ENCODE data around the gene NVL.

NVL gene

DNA sequence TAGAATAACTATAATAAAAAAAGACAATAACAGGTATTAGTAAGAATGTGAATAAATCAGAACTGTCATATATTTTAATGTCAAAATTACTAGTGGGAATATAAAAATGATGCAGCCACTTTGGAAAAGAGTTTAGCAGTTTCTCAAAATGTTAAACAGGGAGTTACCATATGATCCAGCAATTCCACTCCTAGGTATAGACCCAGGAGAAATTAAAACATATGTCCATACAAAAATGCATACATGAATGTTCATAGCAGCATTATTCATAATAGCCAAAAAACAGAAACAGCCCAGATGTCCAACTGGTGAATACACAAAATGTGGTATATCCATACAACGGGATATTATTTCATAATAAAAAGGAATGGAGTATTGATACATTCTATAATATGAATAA lies 71.6 kb downstream of the NVL start:
- Histone ChIP-seq H4K20me1 (ENCODE audit: insufficient read depth, low read length) (no peaks in the 10 kb centered on the region), H3K9me2 (ENCODE audit: low read depth, low read length) (no peaks in the 10 kb centered on the region), H3K4me1 (ENCODE audit: insufficient read depth, low read length, severe bottlenecking) (no peaks in the 10 kb centered on the region), H3K79me2 (ENCODE audit: insufficient read depth, low read length) (no peaks in the 10 kb centered on the region), H3K4me2 (ENCODE audit: low read length) (no peak overlapping the region), H3K27ac (ENCODE audit: low read depth, low read length, poor library complexity, severe bottlenecking) (no peak overlapping the region), H3K4me3 (ENCODE audit: low read depth, low read length, poor library complexity, severe bottlenecking) (no peak overlapping the region), H3K27me3 (ENCODE audit: insufficient read depth, low read length) (no peaks in the 10 kb centered on the region), H3F3A (ENCODE audit: insufficient read depth, low read length) (no peaks in the 10 kb centered on the region), H3K9ac (ENCODE audit: low read length) (no peak overlapping the region), H2AFZ (ENCODE audit: low read length) (no peak overlapping the region), H3K9me3 (ENCODE audit: low read length) (no peaks in the 10 kb centered on the region), H3K36me3 (ENCODE audit: insufficient read depth, low read length) (peaks cover 34% of the 10 kb centered on the region)
- TF ChIP-seq EZH2 (IDR thresholded peaks at IDR 0.05; ENCODE audit: borderline replicate concordance, low read length), result no peak

DNA sequence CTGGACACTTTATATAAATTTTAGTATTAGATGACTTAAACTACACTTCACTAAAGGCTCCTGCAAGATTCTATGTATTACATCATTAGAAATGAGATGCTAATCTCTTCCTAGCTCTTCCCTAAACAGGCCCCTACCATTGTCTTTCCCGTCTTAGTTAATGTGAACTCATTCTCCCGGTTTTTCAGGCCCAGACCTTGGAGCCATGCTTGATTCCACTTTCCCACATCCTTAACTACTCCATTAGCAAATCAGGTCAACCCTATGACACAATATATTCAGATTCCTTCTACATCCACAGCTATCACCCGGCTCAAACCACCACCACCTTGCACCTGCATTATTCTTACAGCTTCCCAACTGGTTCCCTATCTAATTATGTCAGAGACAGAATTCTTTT lies 73.3 kb downstream of the NVL start:
- Histone ChIP-seq H3K4me1 (ENCODE audit: insufficient read depth, low read length, severe bottlenecking) (no peaks in the 10 kb centered on the region), H3K9me2 (ENCODE audit: low read depth, low read length) (no peaks in the 10 kb centered on the region), H3K4me2 (ENCODE audit: low read length) (no peak overlapping the region), H3K36me3 (ENCODE audit: insufficient read depth, low read length) (peaks cover 29% of the 10 kb centered on the region), H4K20me1 (ENCODE audit: insufficient read depth, low read length) (no peaks in the 10 kb centered on the region), H3K9ac (ENCODE audit: low read length) (no peak overlapping the region), H3K4me3 (ENCODE audit: low read depth, low read length, poor library complexity, severe bottlenecking) (no peak overlapping the region), H3K27ac (ENCODE audit: low read depth, low read length, poor library complexity, severe bottlenecking) (no peak overlapping the region), H2AFZ (ENCODE audit: low read length) (no peak overlapping the region), H3K27me3 (ENCODE audit: insufficient read depth, low read length) (no peaks in the 10 kb centered on the region), H3K9me3 (ENCODE audit: low read length) (no peaks in the 10 kb centered on the region), H3F3A (ENCODE audit: insufficient read depth, low read length) (no peaks in the 10 kb centered on the region), H3K79me2 (ENCODE audit: insufficient read depth, low read length) (no peaks in the 10 kb centered on the region)
- TF ChIP-seq EZH2 (IDR thresholded peaks at IDR 0.05; ENCODE audit: borderline replicate concordance, low read length), result no peak
- TF ChIP-seq, protein P1, sequence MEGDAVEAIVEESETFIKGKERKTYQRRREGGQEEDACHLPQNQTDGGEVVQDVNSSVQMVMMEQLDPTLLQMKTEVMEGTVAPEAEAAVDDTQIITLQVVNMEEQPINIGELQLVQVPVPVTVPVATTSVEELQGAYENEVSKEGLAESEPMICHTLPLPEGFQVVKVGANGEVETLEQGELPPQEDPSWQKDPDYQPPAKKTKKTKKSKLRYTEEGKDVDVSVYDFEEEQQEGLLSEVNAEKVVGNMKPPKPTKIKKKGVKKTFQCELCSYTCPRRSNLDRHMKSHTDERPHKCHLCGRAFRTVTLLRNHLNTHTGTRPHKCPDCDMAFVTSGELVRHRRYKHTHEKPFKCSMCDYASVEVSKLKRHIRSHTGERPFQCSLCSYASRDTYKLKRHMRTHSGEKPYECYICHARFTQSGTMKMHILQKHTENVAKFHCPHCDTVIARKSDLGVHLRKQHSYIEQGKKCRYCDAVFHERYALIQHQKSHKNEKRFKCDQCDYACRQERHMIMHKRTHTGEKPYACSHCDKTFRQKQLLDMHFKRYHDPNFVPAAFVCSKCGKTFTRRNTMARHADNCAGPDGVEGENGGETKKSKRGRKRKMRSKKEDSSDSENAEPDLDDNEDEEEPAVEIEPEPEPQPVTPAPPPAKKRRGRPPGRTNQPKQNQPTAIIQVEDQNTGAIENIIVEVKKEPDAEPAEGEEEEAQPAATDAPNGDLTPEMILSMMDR (IDR thresholded peaks at IDR 0.05; ENCODE audit: low read length), result no peak

DNA sequence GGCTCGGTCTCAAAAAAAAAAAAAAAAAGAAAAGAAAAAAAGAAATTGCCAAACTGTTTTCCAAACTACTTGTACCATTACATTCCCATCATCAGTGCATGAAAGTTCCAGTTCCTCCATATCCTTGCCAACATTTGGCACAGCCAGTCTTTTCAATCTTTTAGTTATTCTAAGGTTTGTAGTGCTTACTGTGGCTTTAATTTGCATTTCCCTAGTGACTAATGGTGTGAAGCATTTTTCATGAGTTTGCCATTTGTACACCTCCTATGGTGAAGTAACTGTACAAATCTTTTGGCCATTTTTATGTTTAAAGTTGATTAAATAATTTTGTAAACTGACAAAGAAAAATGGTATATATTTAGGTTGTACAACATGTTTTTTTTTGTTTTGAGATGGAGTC lies 76.3 kb downstream of the NVL start:
- Histone ChIP-seq H2AFZ (ENCODE audit: low read length) (no peak overlapping the region), H3F3A (ENCODE audit: insufficient read depth, low read length) (no peaks in the 10 kb centered on the region), H3K27ac (ENCODE audit: low read depth, low read length, poor library complexity, severe bottlenecking) (no peak overlapping the region), H3K79me2 (ENCODE audit: insufficient read depth, low read length) (no peaks in the 10 kb centered on the region), H3K9me3 (ENCODE audit: low read length) (no peaks in the 10 kb centered on the region), H3K9me2 (ENCODE audit: low read depth, low read length) (no peaks in the 10 kb centered on the region), H3K4me1 (ENCODE audit: insufficient read depth, low read length, severe bottlenecking) (no peaks in the 10 kb centered on the region), H3K36me3 (ENCODE audit: insufficient read depth, low read length) (peaks cover 25% of the 10 kb centered on the region), H4K20me1 (ENCODE audit: insufficient read depth, low read length) (no peaks in the 10 kb centered on the region), H3K9ac (ENCODE audit: low read length) (no peak overlapping the region), H3K4me2 (ENCODE audit: low read length) (no peak overlapping the region), H3K4me3 (ENCODE audit: low read depth, low read length, poor library complexity, severe bottlenecking) (no peak overlapping the region), H3K27me3 (ENCODE audit: insufficient read depth, low read length) (no peaks in the 10 kb centered on the region)
- TF ChIP-seq, protein P1 (IDR thresholded peaks at IDR 0.05; ENCODE audit: low read length), result no peak
- no peak for TF ChIP-seq EZH2 (IDR thresholded peaks at IDR 0.05; ENCODE audit: borderline replicate concordance, low read length)

DNA sequence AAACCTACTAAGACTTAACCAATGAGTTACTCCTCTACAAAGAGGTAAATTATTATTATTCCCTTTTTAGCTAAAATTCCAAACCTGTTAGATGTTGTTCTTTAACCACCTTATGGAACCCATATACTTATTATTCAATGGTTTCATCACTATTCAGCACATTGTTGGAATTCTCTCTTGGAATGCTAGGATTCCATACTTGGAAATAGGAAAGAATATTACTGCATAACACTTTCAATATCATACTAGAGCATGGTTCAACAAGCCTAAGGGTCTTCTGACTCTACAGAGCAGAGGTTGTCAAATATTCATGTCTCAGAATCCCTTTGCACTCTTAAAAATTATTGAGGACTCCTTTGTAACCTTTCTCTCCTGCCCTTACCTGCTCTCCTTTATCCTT lies 77.5 kb downstream of the NVL start:
- H3K27me3 ChIP-seq (ENCODE audit: insufficient read depth, low read length), result no peaks in the 10 kb centered on the region
- no peaks in the 10 kb centered on the region for H4K20me1 ChIP-seq (ENCODE audit: insufficient read depth, low read length)
- H3K79me2 ChIP-seq (ENCODE audit: insufficient read depth, low read length), result no peaks in the 10 kb centered on the region
- H3K36me3 ChIP-seq (ENCODE audit: insufficient read depth, low read length), result peaks cover 28% of the 10 kb centered on the region
- H3K4me1 ChIP-seq (ENCODE audit: insufficient read depth, low read length, severe bottlenecking), result no peaks in the 10 kb centered on the region
- no peak overlapping the region for H3K4me3 ChIP-seq (ENCODE audit: low read depth, low read length, poor library complexity, severe bottlenecking)
- H2AFZ ChIP-seq (ENCODE audit: low read length), result no peak overlapping the region
- H3K27ac ChIP-seq (ENCODE audit: low read depth, low read length, poor library complexity, severe bottlenecking), result no peak overlapping the region
- no peak overlapping the region for H3K4me2 ChIP-seq (ENCODE audit: low read length)
- H3K9me3 ChIP-seq (ENCODE audit: low read length), result no peaks in the 10 kb centered on the region
- H3F3A ChIP-seq (ENCODE audit: insufficient read depth, low read length), result no peaks in the 10 kb centered on the region
- TF ChIP-seq, protein P1 (IDR thresholded peaks at IDR 0.05; ENCODE audit: low read length), result no peak
- no peak for TF ChIP-seq EZH2 (IDR thresholded peaks at IDR 0.05; ENCODE audit: borderline replicate concordance, low read length)
- H3K9me2 ChIP-seq (ENCODE audit: low read depth, low read length), result no peaks in the 10 kb centered on the region
- no peak overlapping the region for H3K9ac ChIP-seq (ENCODE audit: low read length)

Data from OCI-LY1 (cell line).